ENCODE measurements around the gene TAB3. TPM values are rescaled to one million over a fixed set of nuclear protein-coding genes. Genes with fewer than 3 reads are reported as not detected.

TAB3 gene
- total and polyA plus RNA-seq, 2 of the 4 experiments (the other 2 are of a cell fraction): 4.7 to 6.4 TPM

- Histone ChIP-seq H2BK20ac (ENCODE audit: low read depth, low read length) (no peak overlapping the region), H3K4me2 (ENCODE audit: low read depth, low read length) (no peak overlapping the region), H2BK120ac (ENCODE audit: low read depth, low read length) (no peak overlapping the region), H3K4me3 (ENCODE audit: insufficient read depth, low read depth, low read length) (no peak overlapping the region), H2BK5ac (ENCODE audit: low read depth, low read length, poor library complexity, severe bottlenecking) (no peak overlapping the region), H3K9ac (ENCODE audit: low read depth, low read length) (no peak overlapping the region), H3K14ac (replicated peaks; ENCODE audit: low read depth, low read length) (no peak overlapping the region), H3K23ac (ENCODE audit: low read depth, low read length) (no peak overlapping the region), H4K20me1 (ENCODE audit: insufficient read depth, low read length) (no peaks in the 10 kb centered on the region), H3K79me1 (ENCODE audit: low read depth in 1 of 2, low read length in 2 of 2) (no peaks in the 10 kb centered on the region), H2AFZ (replicated peaks; ENCODE audit: low read length, poor library complexity) (no peak overlapping the region), H2AK9ac (replicated peaks; ENCODE audit: low read depth, low read length, poor library complexity) (no peak overlapping the region), H3K27me3 (ENCODE audit: control insufficient read depth, insufficient read depth, low read length) (no peaks in the 10 kb centered on the region), H3K36me3 (ENCODE audit: control insufficient read depth, insufficient read depth, low read length) (peaks cover 7% of the 10 kb centered on the region), H2AK5ac (ENCODE audit: low read depth, low read length) (no peak overlapping the region), H3K9me3 (ENCODE audit: control insufficient read depth, insufficient read depth, low read length) (no peaks in the 10 kb centered on the region), H3K56ac (ENCODE audit: extremely low read depth, insufficient read depth, low read length) (no peak overlapping the region), H3K4me1 (ENCODE audit: control insufficient read depth, insufficient read depth, low read length) (no peaks in the 10 kb centered on the region), H3K9me1 (ENCODE audit: insufficient read depth, low read length) (no peaks in the 10 kb centered on the region; the same call in 1 of the 2 replicates), H3K27ac (ENCODE audit: insufficient read depth, low read length) (no peak overlapping the region), H4K5ac (ENCODE audit: low read depth, low read length) (no peak overlapping the region), H2BK15ac (ENCODE audit: low read depth, low read length) (no peak overlapping the region), H3K18ac (ENCODE audit: low read depth, low read length) (no peak overlapping the region), H4K8ac (ENCODE audit: low read depth in 2 of 2, low read length in 2 of 2) (no peak overlapping the region), H3K4ac (ENCODE audit: low read depth, low read length) (no peak overlapping the region), H4K91ac (ENCODE audit: insufficient read depth, low read depth, low read length) (no peak overlapping the region)
- CTCF ChIA-PET: no interaction called here
- in situ Hi-C loops (cut with MboI; ENCODE audit: low sequenced_read_pairs) (no loop called here), intact Hi-C loops (cut with micrococcal nuclease) (no loop called here), dilution Hi-C loops (cut with HindIII; ENCODE audit: low sequenced_read_pairs, unreplicated experiment) (no loop called here)
- no CpG with 5 or more reads among the region's 1 CpG for WGBS, 2 experiments (ENCODE audit: extremely low coverage in 2 of 2, insufficient read length in 1 of 2)
- DNase-seq: no peak
- no TSS peak for BruUV-seq (replicated peaks)
- POLR2A ChIA-PET (ENCODE audit: unreplicated experiment): no interaction called here
- no peak for TF ChIP-seq BHLHE40 (IDR thresholded peaks at IDR 0.05; ENCODE audit: low read depth, low read length)
- no peak for TF ChIP-seq CTCF (conservative IDR thresholded peaks at IDR 0.05; ENCODE audit: low read depth, low read length)
- no peak for TF ChIP-seq POLR2A (IDR thresholded peaks at IDR 0.05; ENCODE audit: low read depth, low read length)
- TF ChIP-seq, protein P1, sequence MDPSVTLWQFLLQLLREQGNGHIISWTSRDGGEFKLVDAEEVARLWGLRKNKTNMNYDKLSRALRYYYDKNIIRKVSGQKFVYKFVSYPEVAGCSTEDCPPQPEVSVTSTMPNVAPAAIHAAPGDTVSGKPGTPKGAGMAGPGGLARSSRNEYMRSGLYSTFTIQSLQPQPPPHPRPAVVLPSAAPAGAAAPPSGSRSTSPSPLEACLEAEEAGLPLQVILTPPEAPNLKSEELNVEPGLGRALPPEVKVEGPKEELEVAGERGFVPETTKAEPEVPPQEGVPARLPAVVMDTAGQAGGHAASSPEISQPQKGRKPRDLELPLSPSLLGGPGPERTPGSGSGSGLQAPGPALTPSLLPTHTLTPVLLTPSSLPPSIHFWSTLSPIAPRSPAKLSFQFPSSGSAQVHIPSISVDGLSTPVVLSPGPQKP (IDR thresholded peaks at IDR 0.05; ENCODE audit: borderline replicate concordance, low read depth, low read length): no peak
- no peak for TF ChIP-seq SMC3 (IDR thresholded peaks at IDR 0.05; ENCODE audit: low read depth, low read length)
- TF ChIP-seq, protein P2, sequence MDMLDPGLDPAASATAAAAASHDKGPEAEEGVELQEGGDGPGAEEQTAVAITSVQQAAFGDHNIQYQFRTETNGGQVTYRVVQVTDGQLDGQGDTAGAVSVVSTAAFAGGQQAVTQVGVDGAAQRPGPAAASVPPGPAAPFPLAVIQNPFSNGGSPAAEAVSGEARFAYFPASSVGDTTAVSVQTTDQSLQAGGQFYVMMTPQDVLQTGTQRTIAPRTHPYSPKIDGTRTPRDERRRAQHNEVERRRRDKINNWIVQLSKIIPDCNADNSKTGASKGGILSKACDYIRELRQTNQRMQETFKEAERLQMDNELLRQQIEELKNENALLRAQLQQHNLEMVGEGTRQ (IDR thresholded peaks at IDR 0.05; ENCODE audit: low read depth, low read length): no peak
- TF ChIP-seq FOS (IDR thresholded peaks at IDR 0.05; ENCODE audit: low read depth, low read length): no peak
- no peak for ATAC-seq (ENCODE audit: low read depth)
Observed at GRCh38 chrX:30858098-30858497, 31.0 kb downstream of the TAB3 start.

Measured in IMR-90 (cell line).